BE2C (cell line): ENCODE results near the gene CRIM1.

Experiments used
- DNase-seq: peaks from one replicate; pipeline ENCODE4 v3.0.0-alpha.2; 2020
- H3K27me3 ChIP-seq: fragments of 250-450 bp; sonication (Bioruptor Pico); 2 replicates; pipeline ENCODE4 v1.5.1; 2020; ENCODE audit warnings: mild to moderate bottlenecking
- H3K36me3 ChIP-seq: fragments of 250-450 bp; sonication (Bioruptor Pico); 2 replicates; pipeline ENCODE4 v1.5.1; 2020; ENCODE audit warnings: mild to moderate bottlenecking
- H3K4me1 ChIP-seq: fragments of 250-450 bp; sonication (Bioruptor Pico); 2 replicates; pipeline ENCODE4 v1.5.1; 2020
- H3K4me3 ChIP-seq: 2 replicates; pipeline ENCODE4 v1.5.1; 2011; ENCODE audit warnings: low read depth, low read length
- H3K9me3 ChIP-seq: fragments of 250-450 bp; sonication (Bioruptor Pico); 2 replicates; pipeline ENCODE4 v1.5.1; 2020
- CTCF ChIP-seq: IDR thresholded peaks from 2 replicates; pipeline ENCODE4 v1.5.1; 2012; ENCODE audit warnings: mild to moderate bottlenecking, low read depth, low read length

CRIM1 gene

GRCh38 chr2:36484454-36484853, 128.9 kb downstream of the CRIM1 start:
- Histone ChIP-seq H3K4me1 (no peaks in the 10 kb centered on the region), H3K4me3 (no peak overlapping the region), H3K36me3 (no peaks in the 10 kb centered on the region), H3K27me3 (no peaks in the 10 kb centered on the region), H3K9me3 (no peaks in the 10 kb centered on the region)
- DNase-seq: no peak
- TF ChIP-seq CTCF: no peak

GRCh38 chr2:36485521-36485920, 129.9 kb downstream of the CRIM1 start:
- no peaks in the 10 kb centered on the region for H3K9me3 ChIP-seq
- no peaks in the 10 kb centered on the region for H3K36me3 ChIP-seq
- no peak for DNase-seq
- no peak for TF ChIP-seq CTCF
- no peaks in the 10 kb centered on the region for H3K27me3 ChIP-seq
- no peaks in the 10 kb centered on the region for H3K4me1 ChIP-seq
- H3K4me3 ChIP-seq: no peak overlapping the region

- DNase-seq: no peak
- Histone ChIP-seq H3K36me3 (no peaks in the 10 kb centered on the region), H3K27me3 (no peaks in the 10 kb centered on the region), H3K9me3 (no peaks in the 10 kb centered on the region), H3K4me1 (no peaks in the 10 kb centered on the region), H3K4me3 (no peak overlapping the region)
- TF ChIP-seq CTCF: no peak
Measured at GRCh38 chr2:36486521-36487044, 131.0 kb downstream of the CRIM1 start.

GRCh38 chr2:36487947-36488346, 132.4 kb downstream of the CRIM1 start:
- no peaks in the 10 kb centered on the region for H3K4me1 ChIP-seq
- TF ChIP-seq CTCF: no peak
- no peak for DNase-seq

GRCh38 chr2:36489281-36489680, 133.7 kb downstream of the CRIM1 start:
- Histone ChIP-seq H3K9me3 (no peaks in the 10 kb centered on the region), H3K4me3 (no peak overlapping the region), H3K27me3 (peaks cover 5% of the 10 kb centered on the region), H3K36me3 (no peaks in the 10 kb centered on the region), H3K4me1 (no peaks in the 10 kb centered on the region)
- no peak for DNase-seq
- TF ChIP-seq CTCF: no peak

More at GRCh38 chr2:36487947-36488346, 132.4 kb downstream of the CRIM1 start:
- Histone ChIP-seq H3K27me3 (peaks cover 5% of the 10 kb centered on the region), H3K36me3 (no peaks in the 10 kb centered on the region), H3K4me3 (no peak overlapping the region), H3K9me3 (no peaks in the 10 kb centered on the region)

GRCh38 chr2:36490749-36491148, 135.2 kb downstream of the CRIM1 start:
- H3K4me3 ChIP-seq: no peak overlapping the region
- H3K4me1 ChIP-seq: no peaks in the 10 kb centered on the region
- no peaks in the 10 kb centered on the region for H3K9me3 ChIP-seq
- no peak for TF ChIP-seq CTCF
- peaks cover 5% of the 10 kb centered on the region for H3K27me3 ChIP-seq
- H3K36me3 ChIP-seq: no peaks in the 10 kb centered on the region
- DNase-seq: no peak
